ENCODE results near the gene RASSF7. TPM values are rescaled to one million over a fixed set of nuclear protein-coding genes. Genes with fewer than 3 reads are reported as not detected.

Gene RASSF7
- total and polyA plus RNA-seq, 2 donors (not counting 3 experiments of a cell fraction or from before 2014, with no cell fraction given): 14.1 to 19.9 TPM

GRCh38 chr11:555227-555779, 5.5 kb upstream of the RASSF7 start:
- Histone ChIP-seq H3K36me3 (ENCODE audit: control insufficient read depth in 2 of 2, extremely low read depth in 1 of 2, insufficient read depth in 2 of 2, low read length in 2 of 2) (no peaks in the 10 kb centered on the region), H3K79me2 (ENCODE audit: control insufficient read depth, insufficient read depth, low read length) (no peaks in the 10 kb centered on the region), H3K9me1 (replicated peaks; ENCODE audit: control insufficient read depth, extremely low read depth, insufficient read depth, low read length) (no peaks in the 10 kb centered on the region), H3K27ac (ENCODE audit: insufficient read depth, low read depth, low read length) (no peak overlapping the region), H3K27me3 (ENCODE audit: control insufficient read depth in 2 of 2, insufficient read depth in 2 of 2, low read length in 2 of 2) (peaks cover 13 to 21% of the 10 kb centered on the region in 2 experiments), H3K9me3 (replicated peaks; ENCODE audit: control insufficient read depth, insufficient read depth, low read length) (no peaks in the 10 kb centered on the region), H3K4me3 (replicated peaks in 1 of 3; ENCODE audit: insufficient read depth in 1 of 3, low read depth in 1 of 3, low read length in 3 of 3) (no peak overlapping the region), H4K20me1 (replicated peaks; ENCODE audit: control insufficient read depth, extremely low read depth, insufficient read depth, low read length) (no peaks in the 10 kb centered on the region), H3K9ac (replicated peaks; ENCODE audit: extremely low read depth, insufficient read depth, low read length) (no peak overlapping the region), H3K4me2 (ENCODE audit: insufficient read depth, low read length) (no peak overlapping the region), H2AFZ (ENCODE audit: low read depth, low read length) (no peak overlapping the region), H3K4me1 (ENCODE audit: control insufficient read depth, extremely low read depth, insufficient read depth, low read length) (peaks cover 4% of the 10 kb centered on the region)
- intact Hi-C loops (cut with micrococcal nuclease): loop anchor here (5.0 kb wide), 1 partner anchor 172 kb away; no protein-coding TSS in a partner anchor
- ChIA-PET CTCF (interaction anchor here (0.9 to 2.2 kb wide), 9 partner anchors 10 to 171 kb away, joined by 3 to 26 read pairs (median 6); partner anchors contain the start of gene HRAS), POLR2A (interaction anchor here (0.6 to 1.2 kb wide), 2 partner anchors 16 to 264 kb away, joined by 3 read pairs; partner anchors contain the start of gene PNPLA2)
- no peak for DNase-seq (ENCODE audit: low read depth, low spot score)
- BruUV-seq (replicated peaks): no TSS peak
- dilution Hi-C loops (cut with MboI; ENCODE audit: extremely low pct_ligation_motif_present, low sequenced_read_pairs): no loop called here
- no peak for TF ChIP-seq CTCF (IDR thresholded peaks at IDR 0.05; ENCODE audit: extremely low read depth in 1 of 2, insufficient read depth in 1 of 2, low read depth in 1 of 2, low read length in 2 of 2)
- TF ChIP-seq JUN (IDR thresholded peaks at IDR 0.05; ENCODE audit: borderline replicate concordance, insufficient read depth, insufficient read length, low read depth): no peak
- TF ChIP-seq POLR2AphosphoS5 (IDR thresholded peaks at IDR 0.05; ENCODE audit: insufficient read depth, low read depth, low read length): no peak
- no peak for TF ChIP-seq EZH2 (IDR thresholded peaks at IDR 0.05; ENCODE audit: borderline replicate concordance, low read depth, low read length, severe bottlenecking)
- TF ChIP-seq MAX (IDR thresholded peaks at IDR 0.05; ENCODE audit: insufficient read depth, insufficient read length): no peak
- no peak for TF ChIP-seq POLR2A (IDR thresholded peaks at IDR 0.05; ENCODE audit: low read depth, low read length)
- TF ChIP-seq FOS (IDR thresholded peaks at IDR 0.05; ENCODE audit: borderline replicate concordance, insufficient read depth, low read length): no peak
- TF ChIP-seq MYC (IDR thresholded peaks at IDR 0.05; ENCODE audit: low read depth, low read length): no peak
- TF ChIP-seq GATA2 (IDR thresholded peaks at IDR 0.05; ENCODE audit: insufficient read depth, insufficient read length, low read depth, low read length): no peak
- FAIRE-seq: no peak
